Measurements from ENCODE around the gene RLF. TPM values are rescaled to one million over a fixed set of nuclear protein-coding genes. Genes with fewer than 3 reads are reported as not detected.

The RLF gene
- total RNA-seq, 6 donors from 2014 or later = 8.9 to 22.3 (median 11.0) TPM

GRCh38 chr1:40257313-40257687 is 96.1 kb downstream of the RLF start:
- H3K4me1 ChIP-seq = peaks cover 20 to 38% (median 22%) of the 10 kb centered on the region in 4 donors

GRCh38 chr1:40257688-40258444 is 96.7 kb downstream of the RLF start, which contains the start of gene ZMPSTE24:
ZMPSTE24 (plus strand) TSS chr1:40258236; CDS start chr1:40258272, 36 bp downstream.
- Histone ChIP-seq H3K4me3 (peak within 1 kb of the TSS; percentile 70 to 96 (median 94)), H3K27ac (peak within 1 kb of the TSS; percentile 95 to 97 (median 96)), H3K36me3 (peaks cover 13 to 35% (median 19%) of the 10 kb centered on the region in 4 donors), H3K27me3 (no peaks in the 10 kb centered on the region), H3K9me3 (no peaks in the 10 kb centered on the region), H3K4me1 (peaks cover 21 to 38% (median 22%) of the 10 kb centered on the region in 4 donors)
- ATAC-seq (ENCODE audit: low FRiP score in 2 of 2) = peak; percentile 99 to 100
- 1% methylated on average over 31 to 40 of the region's 48 CpGs for WGBS, 2 donors
- peak; percentile 92 to 95 for DNase-seq
- TF ChIP-seq CTCF (IDR thresholded peaks at IDR 0.05) = peak in 3 of 6 experiments; percentile 4 to 22 (median 5)
- TF ChIP-seq EP300 (IDR thresholded peaks at IDR 0.05) = no peak
- TF ChIP-seq POLR2AphosphoS5 (IDR thresholded peaks at IDR 0.05) = peak; percentile 74 to 81
- TF ChIP-seq POLR2A (IDR thresholded peaks at IDR 0.05) = peak in 3 of 4 donors; percentile 48 to 63 (median 51)

More at GRCh38 chr1:40257313-40257687, 96.1 kb downstream of the RLF start:
- no peak for TF ChIP-seq EP300 (IDR thresholded peaks at IDR 0.05)
- TF ChIP-seq POLR2AphosphoS5 (IDR thresholded peaks at IDR 0.05) = no peak
- TF ChIP-seq POLR2A (IDR thresholded peaks at IDR 0.05) = no peak
- no peak for TF ChIP-seq CTCF (IDR thresholded peaks at IDR 0.05)
- 2% methylated on average over 16 of the region's 16 CpGs for WGBS, 2 donors
- H3K9me3 ChIP-seq = no peaks in the 10 kb centered on the region
- peaks cover 12 to 29% (median 17%) of the 10 kb centered on the region in 4 donors for H3K36me3 ChIP-seq
- peak in 1 of 2 donors; percentile 30 for ATAC-seq (ENCODE audit: low FRiP score in 2 of 2)
- H3K27me3 ChIP-seq = no peaks in the 10 kb centered on the region
- peak overlapping the region; percentile 95 to 97 (median 96) for H3K27ac ChIP-seq
- DNase-seq = no peak
- peak overlapping the region; percentile 70 to 96 (median 86) for H3K4me3 ChIP-seq

GRCh38 chr1:40258445-40258769 is 97.2 kb downstream of the RLF start:
- peaks cover 16 to 40% (median 24%) of the 10 kb centered on the region in 4 donors for H3K36me3 ChIP-seq
- TF ChIP-seq POLR2A (IDR thresholded peaks at IDR 0.05) (no peak), CTCF (IDR thresholded peaks at IDR 0.05) (no peak), EP300 (IDR thresholded peaks at IDR 0.05) (no peak), POLR2AphosphoS5 (IDR thresholded peaks at IDR 0.05) (no peak)
- ATAC-seq (ENCODE audit: low FRiP score in 2 of 2) = no peak
- H3K9me3 ChIP-seq = no peaks in the 10 kb centered on the region
- WGBS, 2 donors = 0% methylated on average over 10 of the region's 10 CpGs
- DNase-seq = no peak
- peak overlapping the region; percentile 95 to 97 (median 96) for H3K27ac ChIP-seq
- peaks cover 21 to 38% (median 22%) of the 10 kb centered on the region in 4 donors for H3K4me1 ChIP-seq
- peak overlapping the region; percentile 70 to 96 (median 94) for H3K4me3 ChIP-seq
- no peaks in the 10 kb centered on the region for H3K27me3 ChIP-seq

- H3K36me3 ChIP-seq = peaks cover 31 to 86% (median 36%) of the 10 kb centered on the region in 4 donors
- TF ChIP-seq POLR2AphosphoS5 (IDR thresholded peaks at IDR 0.05) = no peak
- no peak for TF ChIP-seq EP300 (IDR thresholded peaks at IDR 0.05)
- TF ChIP-seq CTCF (IDR thresholded peaks at IDR 0.05) = no peak
Measured at GRCh38 chr1:40264354-40264781, 103.2 kb downstream of the RLF start.

More at GRCh38 chr1:40264354-40264781, 103.2 kb downstream of the RLF start:
- Histone ChIP-seq H3K4me3 (no peak overlapping the region), H3K27me3 (no peaks in the 10 kb centered on the region), H3K9me3 (no peaks in the 10 kb centered on the region), H3K4me1 (peaks cover 3 to 11% (median 6%) of the 10 kb centered on the region in 4 donors), H3K27ac (no peak overlapping the region)
- 84% methylated on average over 3 of the region's 3 CpGs for WGBS, 2 donors
- ATAC-seq (ENCODE audit: low FRiP score in 2 of 2) (no peak), DNase-seq (no peak)
